ENCODE measurements around the gene LRRC27. TPM values are rescaled to one million over a fixed set of nuclear protein-coding genes. Genes with fewer than 3 reads are reported as not detected.
"Not testable (repeated sequence)": the region's sequence is repeated elsewhere in the genome, so short reads cannot be mapped to it uniquely, and the experiment has no call there.

LRRC27 gene
- total and polyA plus RNA-seq, 5 donors from 2014 or later = 0.67 to 3.3 (median 2.5) TPM

GRCh38 chr10:132376394-132376851, 44.4 kb downstream of the LRRC27 start:
- no peaks in the 10 kb centered on the region for H3K9me3 ChIP-seq (ENCODE audit: control insufficient read depth in 2 of 2, low read length in 2 of 2)
- H3K27me3 ChIP-seq (ENCODE audit: control insufficient read depth, insufficient read depth, low read length) = no peaks in the 10 kb centered on the region
- Mint-ChIP-seq H3K27me3 (peaks cover 6% of the 10 kb centered on the region), H3K4me1 (peaks cover 0 to 4% (median 3%) of the 10 kb centered on the region in 4 donors), H3K27ac (no peak overlapping the region), H3K4me3 (no peak overlapping the region), H3K36me3 (peaks cover 4% of the 10 kb centered on the region), H3K9me3 (no peaks in the 10 kb centered on the region)
- H3K4me1 ChIP-seq (ENCODE audit: control insufficient read depth, insufficient read depth, low read length, poor library complexity, severe bottlenecking) = no peaks in the 10 kb centered on the region
- DNase-seq (no peak), ATAC-seq (ENCODE audit: low read depth in 2 of 2) (no peak)
- no peak overlapping the region for H3K4me3 ChIP-seq (ENCODE audit: low read depth, low read length)
- H3K27ac ChIP-seq (ENCODE audit: insufficient read depth, low read length, poor library complexity, severe bottlenecking) = no peak overlapping the region
- no peaks in the 10 kb centered on the region for H3K36me3 ChIP-seq (ENCODE audit: control insufficient read depth, insufficient read depth, low read length)

GRCh38 chr10:132377326-132377725, 45.3 kb downstream of the LRRC27 start:
- H3K27ac Mint-ChIP-seq = no peak overlapping the region
- Histone ChIP-seq H3K36me3 (ENCODE audit: control insufficient read depth, insufficient read depth, low read length) (no peaks in the 10 kb centered on the region), H3K27ac (ENCODE audit: insufficient read depth, low read length, poor library complexity, severe bottlenecking) (no peak overlapping the region), H3K4me3 (ENCODE audit: low read depth, low read length) (no peak overlapping the region), H3K27me3 (ENCODE audit: control insufficient read depth, insufficient read depth, low read length) (no peaks in the 10 kb centered on the region), H3K9me3 (ENCODE audit: control insufficient read depth in 2 of 2, low read length in 2 of 2) (no peaks in the 10 kb centered on the region), H3K4me1 (ENCODE audit: control insufficient read depth, insufficient read depth, low read length, poor library complexity, severe bottlenecking) (no peaks in the 10 kb centered on the region)
- ATAC-seq (ENCODE audit: low read depth in 2 of 2) (no peak), DNase-seq (no peak)
- H3K9me3 Mint-ChIP-seq = no peaks in the 10 kb centered on the region
- H3K4me1 Mint-ChIP-seq = peaks cover 0 to 6% (median 2%) of the 10 kb centered on the region in 4 donors
- no peaks in the 10 kb centered on the region for H3K27me3 Mint-ChIP-seq
- no peak overlapping the region for H3K4me3 Mint-ChIP-seq
- H3K36me3 Mint-ChIP-seq = peaks cover 4% of the 10 kb centered on the region

GRCh38 chr10:132379026-132379425, 47.0 kb downstream of the LRRC27 start:
- not testable (repeated sequence) for H3K9me3 ChIP-seq (ENCODE audit: control insufficient read depth in 2 of 2, low read length in 2 of 2); H3K4me3 ChIP-seq (ENCODE audit: low read depth, low read length); H3K27ac ChIP-seq (ENCODE audit: insufficient read depth, low read length, poor library complexity, severe bottlenecking); H3K36me3 ChIP-seq (ENCODE audit: control insufficient read depth, insufficient read depth, low read length); H3K4me3 Mint-ChIP-seq; H3K9me3 Mint-ChIP-seq; H3K27me3 ChIP-seq (ENCODE audit: control insufficient read depth, insufficient read depth, low read length); H3K4me1 Mint-ChIP-seq; ATAC-seq (ENCODE audit: low read depth in 2 of 2); H3K27me3 Mint-ChIP-seq; DNase-seq; H3K36me3 Mint-ChIP-seq; H3K4me1 ChIP-seq (ENCODE audit: control insufficient read depth, insufficient read depth, low read length, poor library complexity, severe bottlenecking); H3K27ac Mint-ChIP-seq

- not testable (repeated sequence) for H3K4me1 Mint-ChIP-seq; H3K4me3 Mint-ChIP-seq; H3K27me3 ChIP-seq (ENCODE audit: control insufficient read depth, insufficient read depth, low read length); H3K36me3 ChIP-seq (ENCODE audit: control insufficient read depth, insufficient read depth, low read length); H3K27me3 Mint-ChIP-seq; H3K4me1 ChIP-seq (ENCODE audit: control insufficient read depth, insufficient read depth, low read length, poor library complexity, severe bottlenecking); H3K9me3 Mint-ChIP-seq; H3K9me3 ChIP-seq (ENCODE audit: control insufficient read depth in 2 of 2, low read length in 2 of 2); H3K36me3 Mint-ChIP-seq; H3K27ac ChIP-seq (ENCODE audit: insufficient read depth, low read length, poor library complexity, severe bottlenecking); ATAC-seq (ENCODE audit: low read depth in 2 of 2); H3K4me3 ChIP-seq (ENCODE audit: low read depth, low read length); DNase-seq
- peak overlapping the region in 1 of 3 donors; percentile 30 for H3K27ac Mint-ChIP-seq
These were observed 49.0 kb downstream of the LRRC27 start for GRCh38 chr10:132380986-132381385.

- no peak for ATAC-seq (ENCODE audit: low read depth in 2 of 2)
- Mint-ChIP-seq H3K4me3 (no peak overlapping the region), H3K27ac (peak overlapping the region in 1 of 3 donors; percentile 30), H3K4me1 (peaks cover 0 to 6% (median 2%) of the 10 kb centered on the region in 4 donors), H3K9me3 (no peaks in the 10 kb centered on the region), H3K27me3 (no peaks in the 10 kb centered on the region), H3K36me3 (peaks cover 4% of the 10 kb centered on the region)
- no peak for DNase-seq
- no peaks in the 10 kb centered on the region for H3K27me3 ChIP-seq (ENCODE audit: control insufficient read depth, insufficient read depth, low read length)
- H3K27ac ChIP-seq (ENCODE audit: insufficient read depth, low read length, poor library complexity, severe bottlenecking) = no peak overlapping the region
- no peaks in the 10 kb centered on the region for H3K9me3 ChIP-seq (ENCODE audit: control insufficient read depth in 2 of 2, low read length in 2 of 2)
- no peaks in the 10 kb centered on the region for H3K36me3 ChIP-seq (ENCODE audit: control insufficient read depth, insufficient read depth, low read length)
- no peak overlapping the region for H3K4me3 ChIP-seq (ENCODE audit: low read depth, low read length)
- no peaks in the 10 kb centered on the region for H3K4me1 ChIP-seq (ENCODE audit: control insufficient read depth, insufficient read depth, low read length, poor library complexity, severe bottlenecking)
These were observed 49.7 kb downstream of the LRRC27 start for GRCh38 chr10:132381741-132382140.

GRCh38 chr10:132382231-132382922, 50.4 kb downstream of the LRRC27 start:
- ATAC-seq (ENCODE audit: low read depth in 2 of 2) (no peak), DNase-seq (no peak)
- no peaks in the 10 kb centered on the region for H3K9me3 ChIP-seq (ENCODE audit: control insufficient read depth in 2 of 2, low read length in 2 of 2)
- H3K27ac Mint-ChIP-seq = peak overlapping the region in 1 of 3 donors; percentile 70
- peaks cover 4% of the 10 kb centered on the region for H3K36me3 Mint-ChIP-seq
- H3K4me3 Mint-ChIP-seq = no peak overlapping the region
- H3K27me3 Mint-ChIP-seq = no peaks in the 10 kb centered on the region
- peaks cover 0 to 6% (median 2%) of the 10 kb centered on the region in 4 donors for H3K4me1 Mint-ChIP-seq
- H3K36me3 ChIP-seq (ENCODE audit: control insufficient read depth, insufficient read depth, low read length) = no peaks in the 10 kb centered on the region
- H3K27ac ChIP-seq (ENCODE audit: insufficient read depth, low read length, poor library complexity, severe bottlenecking) = no peak overlapping the region
- H3K4me3 ChIP-seq (ENCODE audit: low read depth, low read length) = no peak overlapping the region
- peaks cover 0 to 1% (median 0%) of the 10 kb centered on the region in 7 donors for H3K9me3 Mint-ChIP-seq
- H3K4me1 ChIP-seq (ENCODE audit: control insufficient read depth, insufficient read depth, low read length, poor library complexity, severe bottlenecking) = no peaks in the 10 kb centered on the region
- no peaks in the 10 kb centered on the region for H3K27me3 ChIP-seq (ENCODE audit: control insufficient read depth, insufficient read depth, low read length)

GRCh38 chr10:132383101-132383500, 51.1 kb downstream of the LRRC27 start:
- H3K27me3 ChIP-seq (ENCODE audit: control insufficient read depth, insufficient read depth, low read length) = no peaks in the 10 kb centered on the region
- no peak for DNase-seq
- no peak overlapping the region for H3K27ac ChIP-seq (ENCODE audit: insufficient read depth, low read length, poor library complexity, severe bottlenecking)
- H3K4me1 Mint-ChIP-seq = peaks cover 0 to 8% (median 2%) of the 10 kb centered on the region in 4 donors
- H3K9me3 ChIP-seq (ENCODE audit: control insufficient read depth in 2 of 2, low read length in 2 of 2) = no peaks in the 10 kb centered on the region
- peak overlapping the region in 1 of 3 donors; percentile 70 for H3K27ac Mint-ChIP-seq
- ATAC-seq (ENCODE audit: low read depth in 2 of 2) = no peak
- no peak overlapping the region for H3K4me3 Mint-ChIP-seq
- H3K36me3 Mint-ChIP-seq = peaks cover 4% of the 10 kb centered on the region
- H3K36me3 ChIP-seq (ENCODE audit: control insufficient read depth, insufficient read depth, low read length) = no peaks in the 10 kb centered on the region
- H3K4me1 ChIP-seq (ENCODE audit: control insufficient read depth, insufficient read depth, low read length, poor library complexity, severe bottlenecking) = peaks cover 4% of the 10 kb centered on the region
- H3K9me3 Mint-ChIP-seq = peaks cover 0 to 1% (median 0%) of the 10 kb centered on the region in 7 donors
- H3K4me3 ChIP-seq (ENCODE audit: low read depth, low read length) = no peak overlapping the region
- H3K27me3 Mint-ChIP-seq = no peaks in the 10 kb centered on the region

GRCh38 chr10:132383751-132384196, 51.8 kb downstream of the LRRC27 start:
- H3K4me1 ChIP-seq (ENCODE audit: control insufficient read depth, insufficient read depth, low read length, poor library complexity, severe bottlenecking) = peaks cover 4% of the 10 kb centered on the region
- H3K4me3 ChIP-seq (ENCODE audit: low read depth, low read length) = no peak overlapping the region
- H3K4me1 Mint-ChIP-seq = peaks cover 0 to 8% (median 0%) of the 10 kb centered on the region in 4 donors
- DNase-seq (no peak), ATAC-seq (ENCODE audit: low read depth in 2 of 2) (no peak)
- H3K9me3 Mint-ChIP-seq = peaks cover 0 to 1% (median 0%) of the 10 kb centered on the region in 7 donors
- no peaks in the 10 kb centered on the region for H3K9me3 ChIP-seq (ENCODE audit: control insufficient read depth in 2 of 2, low read length in 2 of 2)
- no peaks in the 10 kb centered on the region for H3K27me3 Mint-ChIP-seq
- peaks cover 4% of the 10 kb centered on the region for H3K36me3 Mint-ChIP-seq
- no peaks in the 10 kb centered on the region for H3K36me3 ChIP-seq (ENCODE audit: control insufficient read depth, insufficient read depth, low read length)
- peak overlapping the region in 1 of 3 donors; percentile 67 for H3K27ac Mint-ChIP-seq
- no peak overlapping the region for H3K4me3 Mint-ChIP-seq
- H3K27me3 ChIP-seq (ENCODE audit: control insufficient read depth, insufficient read depth, low read length) = no peaks in the 10 kb centered on the region
- no peak overlapping the region for H3K27ac ChIP-seq (ENCODE audit: insufficient read depth, low read length, poor library complexity, severe bottlenecking)
